ENCODE results near the gene MICU1.
"Not testable (repeated sequence)": the region's sequence is repeated elsewhere in the genome, so short reads cannot be mapped to it uniquely, and the experiment has no call there.

The MICU1 gene

GRCh38 chr10:72430936-72431335 lies 194.9 kb downstream of the MICU1 start:
- DNase-seq: not testable (repeated sequence)

GRCh38 chr10:72429931-72430330 lies 195.9 kb downstream of the MICU1 start:
- no peak for DNase-seq

GRCh38 chr10:72426986-72427385 lies 198.9 kb downstream of the MICU1 start:
- DNase-seq: no peak

- DNase-seq: no peak
Observed at GRCh38 chr10:72425133-72425532, 200.7 kb downstream of the MICU1 start.

GRCh38 chr10:72424561-72424960 lies 201.3 kb downstream of the MICU1 start:
- DNase-seq: no peak

- no peak for DNase-seq
Observed at GRCh38 chr10:72423426-72423825, 202.5 kb downstream of the MICU1 start.

GRCh38 chr10:72421885-72422540 lies 203.9 kb downstream of the MICU1 start:
- DNase-seq: no peak

GRCh38 chr10:72419241-72419640 lies 206.6 kb downstream of the MICU1 start:
- DNase-seq: no peak

- no peak for DNase-seq
Observed at GRCh38 chr10:72418679-72419078, 207.2 kb downstream of the MICU1 start.

GRCh38 chr10:72417971-72418370 lies 207.9 kb downstream of the MICU1 start:
- DNase-seq: no peak

- no peak for DNase-seq
Observed at GRCh38 chr10:72416661-72417060, 209.2 kb downstream of the MICU1 start.

GRCh38 chr10:72414642-72415041 lies 211.2 kb downstream of the MICU1 start:
- DNase-seq: no peak

GRCh38 chr10:72409167-72409566 lies 216.7 kb downstream of the MICU1 start:
- no peak for DNase-seq

- no peak for DNase-seq
Observed at GRCh38 chr10:72407927-72408600, 217.8 kb downstream of the MICU1 start.

GRCh38 chr10:72407471-72407870 lies 218.4 kb downstream of the MICU1 start:
- no peak for DNase-seq

GRCh38 chr10:72395581-72395980 lies 230.3 kb downstream of the MICU1 start:
- peak; percentile 28 for DNase-seq

- no peak for DNase-seq
Observed at GRCh38 chr10:72392571-72392970, 233.3 kb downstream of the MICU1 start.

- peak; percentile 67 for DNase-seq
Observed at GRCh38 chr10:72390764-72391163, 235.1 kb downstream of the MICU1 start.

- DNase-seq: no peak
Observed at GRCh38 chr10:72389716-72390115, 236.2 kb downstream of the MICU1 start.

GRCh38 chr10:72389014-72389413 lies 236.9 kb downstream of the MICU1 start:
- no peak for DNase-seq

GRCh38 chr10:72388062-72388461 lies 237.8 kb downstream of the MICU1 start:
- no peak for DNase-seq

GRCh38 chr10:72386916-72387586 lies 238.8 kb downstream of the MICU1 start:
- no peak for DNase-seq

GRCh38 chr10:72385724-72386123 lies 240.2 kb downstream of the MICU1 start:
- no peak for DNase-seq

GRCh38 chr10:72384982-72385381 lies 240.9 kb downstream of the MICU1 start:
- not testable (repeated sequence) for DNase-seq
